Lung (tissue), 12 donors: Measurements from ENCODE around the gene SNX9. TPM values are rescaled to one million over a fixed set of nuclear protein-coding genes. Genes with fewer than 3 reads are reported as not detected.

ENCODE experiments used
- ATAC-seq: fragments of 200-7000 bp; cut with Tn5 transposase; one replicate; pipeline ENCODE4 v1.9.1; 2020; ENCODE audit warnings: moderate number of reproducible peaks; ENCODE audit not compliant: insufficient read depth, low FRiP score
- DNase-seq, 3 donors: peaks; one replicate each; pipeline ENCODE4 v3.0.0-alpha.2; 2013 to 2017
- H3K27ac ChIP-seq, 2 donors: one replicate each; pipeline ENCODE4 v1.5.1; 2013; ENCODE audit warnings: mild to moderate bottlenecking in 2 of 2, moderate library complexity in 2 of 2, control low read depth in 1 of 2, inconsistent platforms in 1 of 2, low read depth in 1 of 2, low read length in 1 of 2
- H3K27me3 ChIP-seq, 3 donors: one replicate each; pipeline ENCODE4 v1.5.1; 2013; ENCODE audit warnings: low read length in 2 of 3; ENCODE audit not compliant: control insufficient read depth in 3 of 3, insufficient read depth in 3 of 3
- H3K36me3 ChIP-seq, 4 donors: one replicate each; pipeline ENCODE4 v1.5.1; 2013; ENCODE audit warnings: low read length in 4 of 4, mild to moderate bottlenecking in 1 of 4, moderate library complexity in 1 of 4; ENCODE audit not compliant: control insufficient read depth in 4 of 4, insufficient read depth in 4 of 4
- H3K4me1 ChIP-seq, 5 donors: one replicate each; pipeline ENCODE4 v1.5.1; 2013; ENCODE audit warnings: low read length in 5 of 5, mild to moderate bottlenecking in 2 of 5, moderate library complexity in 1 of 5; ENCODE audit not compliant: control insufficient read depth in 5 of 5, insufficient read depth in 5 of 5
- H3K4me3 ChIP-seq: one replicate; pipeline ENCODE4 v1.5.1; 2013; ENCODE audit warnings: mild to moderate bottlenecking, control low read depth, moderate library complexity
- H3K9ac ChIP-seq, 2 donors: one replicate each; pipeline ENCODE4 v1.5.1; 2013; ENCODE audit warnings: low read length in 2 of 2, control low read depth in 1 of 2; ENCODE audit not compliant: insufficient read depth in 1 of 2
- H3K9me3 ChIP-seq, 4 donors: one replicate each; pipeline ENCODE4 v1.5.1; 2013; ENCODE audit warnings: low read length in 3 of 4, mild to moderate bottlenecking in 1 of 4, moderate library complexity in 1 of 4; ENCODE audit not compliant: control insufficient read depth in 4 of 4, insufficient read depth in 3 of 4
- CTCF ChIP-seq: IDR thresholded peaks from 2 replicates; pipeline ENCODE4 v1.5.1; 2012; ENCODE audit warnings: mild to moderate bottlenecking; ENCODE audit errors: control extremely low read depth, extremely low read depth
- WGBS, 2 donors: extraction: QIAGEN DNeasy Blood & Tissue Kit; methylation state at CpG; one replicate each; pipeline ENCODE4 v1.1.7; 2013; 5-methylcytosine and 5-hydroxymethylcytosine counted together
- polyA plus RNA-seq, 2 donors: library from polyadenylated mRNA; stranded (reverse); fragments of 200-250 nt; gene quantifications; one replicate each; pipeline ENCODE4 v1.2.1, GENCODE V29; 2013
- total RNA-seq, 2 donors: library from RNA; depleted of rRNA in 1 of 2; stranded (reverse); fragments of >200 nt in 1 of 2; gene quantifications; one replicate each; pipeline ENCODE4 v1.2.1, GENCODE V29; 2014 to 2021
- donor health status: control.
- donor health status: control.
- donor health status: Bipolar disorder and iron deficiency.
- donor health status: healthy.
- donor health status: DM: yes; HTN: yes; CAD: no.

Gene SNX9
- total and polyA plus RNA-seq, 4 donors = 13.8 to 35.0 (median 23.8) TPM

GRCh38 chr6:157867155-157867559 is 44.1 kb downstream of the SNX9 start:
- no peak for DNase-seq
- no peak for ATAC-seq
- WGBS, 2 donors = 57 to 72% methylated on average over 5 of the region's 5 CpGs

GRCh38 chr6:157867981-157868380 is 44.9 kb downstream of the SNX9 start:
- no peaks in the 10 kb centered on the region for H3K9me3 ChIP-seq
- no peaks in the 10 kb centered on the region for H3K27me3 ChIP-seq
- no peak overlapping the region for H3K9ac ChIP-seq
- H3K4me1 ChIP-seq = peaks cover 0 to 13% (median 3%) of the 10 kb centered on the region in 5 donors
- H3K27ac ChIP-seq = no peak overlapping the region
- no peak for TF ChIP-seq CTCF
- ATAC-seq = no peak
- DNase-seq = no peak
- H3K4me3 ChIP-seq = no peak overlapping the region
- H3K36me3 ChIP-seq = peaks cover 0 to 24% (median 12%) of the 10 kb centered on the region in 4 donors

More at GRCh38 chr6:157867155-157867559, 44.1 kb downstream of the SNX9 start:
- Histone ChIP-seq H3K4me3 (no peak overlapping the region), H3K27me3 (no peaks in the 10 kb centered on the region), H3K9me3 (no peaks in the 10 kb centered on the region), H3K4me1 (peaks cover 0 to 21% (median 5%) of the 10 kb centered on the region in 5 donors), H3K36me3 (peaks cover 0 to 18% (median 12%) of the 10 kb centered on the region in 4 donors), H3K27ac (no peak overlapping the region), H3K9ac (no peak overlapping the region)
- no peak for TF ChIP-seq CTCF

GRCh38 chr6:157868835-157869234 is 45.8 kb downstream of the SNX9 start:
- DNase-seq = peak in 1 of 3 donors; percentile 39
- no peak for TF ChIP-seq CTCF
- H3K9me3 ChIP-seq = no peaks in the 10 kb centered on the region
- H3K9ac ChIP-seq = no peak overlapping the region
- no peak overlapping the region for H3K4me3 ChIP-seq
- peaks cover under 1 to 25% (median 12%) of the 10 kb centered on the region in 4 donors for H3K36me3 ChIP-seq
- peaks cover 0 to 12% (median 3%) of the 10 kb centered on the region in 5 donors for H3K4me1 ChIP-seq
- no peak overlapping the region for H3K27ac ChIP-seq
- no peaks in the 10 kb centered on the region for H3K27me3 ChIP-seq
- no peak for ATAC-seq
- 80 to 85% methylated on average over 10 of the region's 10 CpGs for WGBS, 2 donors
